HepG2 (cell line): Measurements from ENCODE around the gene TCAP. TPM values are rescaled to one million over a fixed set of nuclear protein-coding genes. Genes with fewer than 3 reads are reported as not detected.

Source experiments
- ATAC-seq: fragments of 200-7000 bp; cut with Tn5 transposase; 3 replicates; pipeline ENCODE4 v1.9.1; 2020; ENCODE audit warnings: mild to moderate bottlenecking, moderate library complexity
- BruUV-seq: library from RNA; stranded (reverse); fragments of 400-500 nt; replicated peaks from 2 replicates; lab custom pipeline; 2021; lab: Mats Ljungman, UMichigan
- CTCF ChIA-PET: fragments of 300-600 bp; formaldehyde crosslinking; extraction: SDS; loops from one replicate; lab custom pipeline; 2021; ENCODE audit warnings: low total read pairs, inconsistent platforms, low intra/inter-chr PET ratio; lab: Yijun Ruan, JAX
- POLR2A ChIA-PET: fragments of 350-600 bp; sonication (Branson Sonifier 250); formaldehyde crosslinking; loops from one replicate; lab custom pipeline; 2020; ENCODE audit warnings: antibody characterized with exemption, inconsistent platforms; lab: Yijun Ruan, JAX
- DNase-seq: peaks from one replicate; pipeline ENCODE4 v3.0.0-alpha.2; 2015; ENCODE audit warnings: low spot score
- FAIRE-seq: peaks from 3 replicates; lab custom pipeline; 2011; peaks lifted over from hg19 to GRCh38; lab: Jason Lieb, UNC
- H2AFZ ChIP-seq: one replicate; pipeline ENCODE4 v1.6.1; 2011; ENCODE audit warnings: low read length, inconsistent platforms
- H3K27ac ChIP-seq: fragments of 300-600 bp; 3 replicates; pipeline ENCODE4 v1.8.0; 2011; ENCODE audit warnings: mixed run types, mild to moderate bottlenecking, mixed read lengths, low read length, inconsistent platforms; ENCODE audit not compliant: insufficient read depth; ENCODE audit errors: extremely low read length
- H3K27me3 ChIP-seq, 2 experiments: fragments of 200-600 bp in 1 of 2; 2 replicates in 1 of 2; 3 replicates in 1 of 2; pipeline versions ENCODE4 v1.6.0 to v1.8.0; 2011; ENCODE audit warnings: low read length in 2 of 2, mild to moderate bottlenecking in 2 of 2, moderate library complexity in 2 of 2, inconsistent platforms in 1 of 2; ENCODE audit not compliant: insufficient read depth in 2 of 2, control insufficient read depth in 1 of 2
- H3K36me3 ChIP-seq, 2 experiments: fragments of 200-600 bp in 1 of 2; replicated peaks in 1 of 2; 2 replicates in 1 of 2; 3 replicates in 1 of 2; pipeline versions ENCODE4 v1.5.1 to v1.8.0; 2011; ENCODE audit warnings: low read length in 2 of 2, inconsistent platforms in 1 of 2; ENCODE audit not compliant: insufficient read depth in 2 of 2, control insufficient read depth in 1 of 2
- H3K4me1 ChIP-seq: 2 replicates; pipeline ENCODE4 v1.5.1; 2012; ENCODE audit warnings: low read length, inconsistent platforms; ENCODE audit not compliant: insufficient read depth
- H3K4me2 ChIP-seq: 2 replicates; pipeline ENCODE4 v1.6.0; 2011; ENCODE audit warnings: low read depth, low read length, inconsistent platforms
- H3K4me3 ChIP-seq, 3 experiments: fragments of 200-600 bp in 1 of 3; sonication (generic), shearing (Covaris generic) in 1 of 3; replicated peaks in 1 of 3; 2 replicates each; pipeline ENCODE4 v1.5.1; 2011 to 2016; ENCODE audit warnings: low read length in 3 of 3, inconsistent platforms in 2 of 3, low read depth in 2 of 3, mild to moderate bottlenecking in 2 of 3, control low read depth in 1 of 3, mixed read lengths in 1 of 3; ENCODE audit not compliant: insufficient read depth in 1 of 3
- H3K79me2 ChIP-seq: one replicate; pipeline ENCODE4 v1.6.1; 2011; ENCODE audit warnings: low read length, inconsistent platforms; ENCODE audit not compliant: insufficient read depth
- H3K9ac ChIP-seq: 2 replicates; pipeline ENCODE4 v1.6.0; 2011; ENCODE audit warnings: mild to moderate bottlenecking, low read depth, low read length, inconsistent platforms; ENCODE audit not compliant: insufficient read depth
- H3K9me3 ChIP-seq: 2 replicates; pipeline ENCODE4 v1.5.1; 2012; ENCODE audit warnings: mild to moderate bottlenecking, low read length
- H4K20me1 ChIP-seq: 2 replicates; pipeline ENCODE4 v1.6.0; 2011; ENCODE audit warnings: inconsistent platforms, mild to moderate bottlenecking, low read length, moderate library complexity; ENCODE audit not compliant: insufficient read depth
- FOXM1 ChIP-seq: sonication (generic); formaldehyde crosslinking; IDR thresholded peaks from 2 replicates; pipeline ENCODE4 v1.5.0; 2020; ENCODE audit warnings: missing genetic modification reagents
- HNRNPLL ChIP-seq: fragments of 200-400 bp; formaldehyde crosslinking; IDR thresholded peaks from 2 replicates; pipeline ENCODE4 v1.6.1; 2017; ENCODE audit warnings: mild to moderate bottlenecking, low read depth, low read length; ENCODE audit not compliant: poor library complexity, severe bottlenecking
- STAG1 ChIP-seq: sonication (generic); formaldehyde crosslinking; IDR thresholded peaks from 2 replicates; pipeline ENCODE4 v1.4.0; 2020; ENCODE audit warnings: missing genetic modification reagents
- UBTF ChIP-seq: sonication (generic); formaldehyde crosslinking; IDR thresholded peaks from 2 replicates; pipeline ENCODE4 v1.4.0; 2020; ENCODE audit warnings: mild to moderate bottlenecking, missing genetic modification reagents
- XRCC5 ChIP-seq: fragments of 200-400 bp; formaldehyde crosslinking; optimal IDR thresholded peaks from 2 replicates; pipeline ENCODE3; 2017; ENCODE audit warnings: mild to moderate bottlenecking, low read length
- ZNF343 ChIP-seq: sonication (generic); formaldehyde crosslinking; IDR thresholded peaks from 2 replicates; pipeline ENCODE4 v1.4.0; 2020; ENCODE audit warnings: mild to moderate bottlenecking, missing genetic modification reagents
- ZNF451 ChIP-seq: sonication (generic); formaldehyde crosslinking; IDR thresholded peaks from 2 replicates; pipeline ENCODE4 v1.5.0; 2020; ENCODE audit warnings: mild to moderate bottlenecking, missing genetic modification reagents
- ZNF788 ChIP-seq: sonication (generic); formaldehyde crosslinking; IDR thresholded peaks from 2 replicates; pipeline ENCODE4 v1.5.0; 2020; ENCODE audit warnings: mild to moderate bottlenecking, missing genetic modification reagents, borderline replicate concordance
- ZNF841 ChIP-seq: sonication (generic); formaldehyde crosslinking; IDR thresholded peaks from 2 replicates; pipeline ENCODE4 v1.8.1; 2023; ENCODE audit warnings: missing genetic modification reagents, borderline replicate concordance
- WGBS: methylation state at CpG from one replicate; pipeline ENCODE4 v1.1.6; 2017; ENCODE audit warnings: low lambda C conversion rate; 5-methylcytosine and 5-hydroxymethylcytosine counted together
- in situ Hi-C: cut with HindIII; loops from 2 replicates; pipeline ENCODE4 v1.10.0; 2017; ENCODE audit warnings: low pct_unique_long_range_greater_than_20kb; ENCODE audit not compliant: extremely low pct_ligation_motif_present
- intact Hi-C: fragments of 100-400 bp; cut with micrococcal nuclease; formaldehyde crosslinking; loops from one replicate; pipeline ENCODE4 v1.10.0; 2022; ENCODE audit not compliant: unreplicated experiment
- polyA plus RNA-seq, 8 experiments: library from polyadenylated mRNA; depleted of rRNA in 3 of 8; stranded (reverse) in 7 of 8; unstranded in 1 of 8; fragments of >200 nt; fragmentation: Illumina TruSeq in 4 of 8; extraction: Trizol in 4 of 8; gene quantifications; 2 replicates each; pipeline versions ENCODE4 v1.2.1 to v1.2.3, GENCODE V29; 2011 to 2016; ENCODE audit warnings: low read depth in 4 of 8, missing spikeins in 1 of 8, mixed read lengths in 1 of 8; ENCODE audit not compliant: insufficient read depth in 1 of 8
- total RNA-seq, 5 experiments: library from RNA; depleted of rRNA; stranded (reverse); fragments of >200 nt; fragmentation: Illumina TruSeq; extraction: Trizol; gene quantifications; 2 replicates each; pipeline ENCODE4 v1.2.3, GENCODE V29; 2016; ENCODE audit warnings: low read depth in 1 of 5
- TF ChIP-seq, protein P1 (sequence below): sonication (generic); formaldehyde crosslinking; IDR thresholded peaks from 2 replicates; pipeline ENCODE4 v1.9.0; 2021; ENCODE audit warnings: mild to moderate bottlenecking, missing genetic modification reagents

Gene TCAP
- total and polyA plus RNA-seq, 2 of the 13 experiments (the other 11 are each of a cell fraction or from before 2014, with no cell fraction given) = 0.24 to 0.65 TPM

DNA sequence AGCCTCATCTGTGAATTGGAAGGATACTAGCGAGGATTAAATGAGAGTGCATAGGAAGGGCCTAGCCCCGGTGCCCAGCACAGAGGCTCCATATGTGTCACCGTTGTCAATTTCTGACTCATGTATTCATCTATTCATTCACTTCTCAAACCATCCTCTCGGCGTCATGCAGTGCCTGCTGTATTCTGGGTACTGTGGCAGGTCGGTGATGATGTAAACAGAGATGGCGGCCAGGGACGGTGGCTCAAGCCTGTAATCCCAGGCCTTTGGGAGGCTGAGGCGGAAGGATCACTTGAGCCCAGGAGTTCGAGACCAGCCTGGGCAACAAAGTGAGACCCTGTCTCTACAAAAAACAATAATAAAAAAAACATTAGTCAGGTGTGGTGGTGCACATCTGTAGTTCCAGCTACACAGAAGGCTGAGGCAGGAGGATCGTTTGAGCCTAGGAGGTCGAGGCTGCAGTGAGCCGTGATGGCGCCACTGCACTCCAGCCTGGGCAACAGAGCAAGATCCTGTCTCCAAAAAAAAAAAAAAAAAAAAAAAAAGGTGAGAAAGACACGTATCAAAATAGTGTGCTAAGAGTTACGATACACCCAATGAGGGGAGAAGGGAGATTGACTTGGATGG, 42.7 kb upstream of the TCAP start (continued):
- TF ChIP-seq ZNF451 (CRISPR knock-in tag) (no peak), ZNF841 (no peak), UBTF (no peak), ZNF343 (CRISPR knock-in tag) (no peak)

- peak; percentile 51 for ATAC-seq
- no peaks in the 10 kb centered on the region for H3K36me3 ChIP-seq
- no peak overlapping the region for H3K4me2 ChIP-seq
- WGBS = 8% methylated on average over 11 of the region's 16 CpGs
- no TSS peak for BruUV-seq
- peak; percentile 93 for FAIRE-seq
- H4K20me1 ChIP-seq = no peaks in the 10 kb centered on the region
- no peak overlapping the region for H3K9ac ChIP-seq
- no peak overlapping the region for H2AFZ ChIP-seq
- in situ Hi-C loops (loop anchor here (5.0 kb wide), 3 partner anchors 49 to 129 kb away; no protein-coding TSS in a partner anchor), intact Hi-C loops (loop anchor here (1.0 to 2.0 kb wide), 5 partner anchors 11 to 131 kb away; partner anchors contain the start of gene PNMT)
- H3K79me2 ChIP-seq = no peaks in the 10 kb centered on the region
- ChIA-PET POLR2A (interaction anchor here (0.9 to 1.6 kb wide), 4 partner anchors 10 to 116 kb away, joined by 3 to 7 read pairs (median 4); partner anchors contain the start of gene STARD3), CTCF (interaction anchor here (0.6 to 5.7 kb wide), 8 partner anchors 12 to 274 kb away, joined by 3 to 136 read pairs (median 56); partner anchors contain the start of genes PNMT, STARD3 and TCAP)
- H3K9me3 ChIP-seq = no peaks in the 10 kb centered on the region
- peaks cover 60% of the 10 kb centered on the region for H3K4me1 ChIP-seq
- peaks cover 13 to 63% of the 10 kb centered on the region in 2 experiments; a peak in 4 of 5 replicates for H3K27me3 ChIP-seq
- peak; percentile 62 for DNase-seq
- H3K27ac ChIP-seq = no peak overlapping the region
- no peak overlapping the region for H3K4me3 ChIP-seq
- TF ChIP-seq, protein P1, sequence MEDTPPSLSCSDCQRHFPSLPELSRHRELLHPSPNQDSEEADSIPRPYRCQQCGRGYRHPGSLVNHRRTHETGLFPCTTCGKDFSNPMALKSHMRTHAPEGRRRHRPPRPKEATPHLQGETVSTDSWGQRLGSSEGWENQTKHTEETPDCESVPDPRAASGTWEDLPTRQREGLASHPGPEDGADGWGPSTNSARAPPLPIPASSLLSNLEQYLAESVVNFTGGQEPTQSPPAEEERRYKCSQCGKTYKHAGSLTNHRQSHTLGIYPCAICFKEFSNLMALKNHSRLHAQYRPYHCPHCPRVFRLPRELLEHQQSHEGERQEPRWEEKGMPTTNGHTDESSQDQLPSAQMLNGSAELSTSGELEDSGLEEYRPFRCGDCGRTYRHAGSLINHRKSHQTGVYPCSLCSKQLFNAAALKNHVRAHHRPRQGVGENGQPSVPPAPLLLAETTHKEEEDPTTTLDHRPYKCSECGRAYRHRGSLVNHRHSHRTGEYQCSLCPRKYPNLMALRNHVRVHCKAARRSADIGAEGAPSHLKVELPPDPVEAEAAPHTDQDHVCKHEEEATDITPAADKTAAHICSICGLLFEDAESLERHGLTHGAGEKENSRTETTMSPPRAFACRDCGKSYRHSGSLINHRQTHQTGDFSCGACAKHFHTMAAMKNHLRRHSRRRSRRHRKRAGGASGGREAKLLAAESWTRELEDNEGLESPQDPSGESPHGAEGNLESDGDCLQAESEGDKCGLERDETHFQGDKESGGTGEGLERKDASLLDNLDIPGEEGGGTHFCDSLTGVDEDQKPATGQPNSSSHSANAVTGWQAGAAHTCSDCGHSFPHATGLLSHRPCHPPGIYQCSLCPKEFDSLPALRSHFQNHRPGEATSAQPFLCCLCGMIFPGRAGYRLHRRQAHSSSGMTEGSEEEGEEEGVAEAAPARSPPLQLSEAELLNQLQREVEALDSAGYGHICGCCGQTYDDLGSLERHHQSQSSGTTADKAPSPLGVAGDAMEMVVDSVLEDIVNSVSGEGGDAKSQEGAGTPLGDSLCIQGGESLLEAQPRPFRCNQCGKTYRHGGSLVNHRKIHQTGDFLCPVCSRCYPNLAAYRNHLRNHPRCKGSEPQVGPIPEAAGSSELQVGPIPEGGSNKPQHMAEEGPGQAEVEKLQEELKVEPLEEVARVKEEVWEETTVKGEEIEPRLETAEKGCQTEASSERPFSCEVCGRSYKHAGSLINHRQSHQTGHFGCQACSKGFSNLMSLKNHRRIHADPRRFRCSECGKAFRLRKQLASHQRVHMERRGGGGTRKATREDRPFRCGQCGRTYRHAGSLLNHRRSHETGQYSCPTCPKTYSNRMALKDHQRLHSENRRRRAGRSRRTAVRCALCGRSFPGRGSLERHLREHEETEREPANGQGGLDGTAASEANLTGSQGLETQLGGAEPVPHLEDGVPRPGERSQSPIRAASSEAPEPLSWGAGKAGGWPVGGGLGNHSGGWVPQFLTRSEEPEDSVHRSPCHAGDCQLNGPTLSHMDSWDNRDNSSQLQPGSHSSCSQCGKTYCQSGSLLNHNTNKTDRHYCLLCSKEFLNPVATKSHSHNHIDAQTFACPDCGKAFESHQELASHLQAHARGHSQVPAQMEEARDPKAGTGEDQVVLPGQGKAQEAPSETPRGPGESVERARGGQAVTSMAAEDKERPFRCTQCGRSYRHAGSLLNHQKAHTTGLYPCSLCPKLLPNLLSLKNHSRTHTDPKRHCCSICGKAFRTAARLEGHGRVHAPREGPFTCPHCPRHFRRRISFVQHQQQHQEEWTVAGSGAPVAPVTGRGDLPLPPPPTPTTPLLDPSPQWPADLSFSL (CRISPR knock-in tag) = no peak
- TF ChIP-seq ZNF788 (CRISPR knock-in tag) (peak; percentile 39; the same call in 1 of the 2 replicates), FOXM1 (CRISPR knock-in tag) (no peak), HNRNPLL (no peak), STAG1 (CRISPR knock-in tag) (peak; percentile 71), XRCC5 (peak; percentile 94)
These were observed 41.7 kb upstream of the TCAP start for GRCh38 chr17:39623356-39623950.
